Duodenal mucosa (tissue), 2 donors: ENCODE data around the gene NIN.
"Not testable (repeated sequence)": the region's sequence is repeated elsewhere in the genome, so short reads cannot be mapped to it uniquely, and the experiment has no call there.

Experiments
- H3K27ac ChIP-seq: one replicate; pipeline ENCODE4 v1.7.0; 2013; ENCODE audit warnings: low read depth, low read length
- H3K27me3 ChIP-seq, 2 donors: one replicate each; pipeline ENCODE4 v1.7.0; 2013; ENCODE audit warnings: low read length in 2 of 2, control low read depth in 1 of 2; ENCODE audit not compliant: insufficient read depth in 2 of 2, control insufficient read depth in 1 of 2
- H3K36me3 ChIP-seq, 2 donors: one replicate each; pipeline ENCODE4 v1.7.0; 2013; ENCODE audit warnings: low read length in 2 of 2, control low read depth in 1 of 2; ENCODE audit not compliant: insufficient read depth in 2 of 2, control insufficient read depth in 1 of 2
- H3K4me1 ChIP-seq, 2 donors: one replicate each; pipeline ENCODE4 v1.7.0; 2013; ENCODE audit warnings: low read length in 2 of 2, control low read depth in 1 of 2; ENCODE audit not compliant: insufficient read depth in 2 of 2, control insufficient read depth in 1 of 2
- H3K4me3 ChIP-seq, 2 donors: one replicate each; pipeline ENCODE4 v1.7.0; 2013; ENCODE audit warnings: low read length in 2 of 2, low read depth in 1 of 2
- H3K9ac ChIP-seq, 2 donors: one replicate each; pipeline ENCODE4 v1.7.0; 2013; ENCODE audit warnings: low read length in 2 of 2, low read depth in 1 of 2
- H3K9me3 ChIP-seq, 2 donors: one replicate each; pipeline ENCODE4 v1.7.0; 2013; ENCODE audit warnings: low read length in 2 of 2, control low read depth in 1 of 2; ENCODE audit not compliant: control insufficient read depth in 1 of 2

Gene NIN

DNA sequence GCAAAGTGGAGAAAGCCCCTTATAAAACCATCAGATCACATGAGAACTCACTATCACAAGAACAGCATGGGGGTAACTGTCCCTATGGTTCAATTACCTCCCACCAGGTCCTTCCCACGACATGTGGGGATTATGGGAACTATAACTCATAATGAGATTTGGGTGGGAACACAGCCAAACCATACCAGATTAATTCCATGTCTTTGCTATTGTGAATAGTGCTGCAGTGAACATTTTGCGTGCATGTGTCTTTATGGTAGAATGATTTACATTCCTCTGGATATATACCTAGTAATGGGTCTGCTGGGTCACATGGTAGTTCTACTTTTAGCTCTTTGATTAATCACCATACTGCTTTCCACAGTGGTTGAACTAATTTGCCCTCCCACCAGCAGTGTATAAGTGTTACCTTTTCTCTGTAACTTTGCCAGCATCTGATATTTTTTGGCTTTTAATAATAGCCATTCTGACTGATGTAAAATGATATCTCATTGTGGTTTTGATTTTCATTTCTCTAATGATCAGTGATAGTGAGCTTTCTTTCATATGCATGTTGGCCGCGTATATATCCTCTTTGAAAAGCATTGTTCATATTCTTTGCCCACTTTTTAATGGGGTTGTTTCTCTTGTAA lies 133.2 kb downstream of the NIN start:
- Histone ChIP-seq H3K9ac (no peak overlapping the region), H3K27me3 (peaks cover 0 to 3% of the 10 kb centered on the region in 2 donors), H3K27ac (no peak overlapping the region), H3K4me1 (no peaks in the 10 kb centered on the region), H3K9me3 (peaks cover 0 to 2% of the 10 kb centered on the region in 2 donors), H3K36me3 (no peaks in the 10 kb centered on the region), H3K4me3 (no peak overlapping the region)

DNA sequence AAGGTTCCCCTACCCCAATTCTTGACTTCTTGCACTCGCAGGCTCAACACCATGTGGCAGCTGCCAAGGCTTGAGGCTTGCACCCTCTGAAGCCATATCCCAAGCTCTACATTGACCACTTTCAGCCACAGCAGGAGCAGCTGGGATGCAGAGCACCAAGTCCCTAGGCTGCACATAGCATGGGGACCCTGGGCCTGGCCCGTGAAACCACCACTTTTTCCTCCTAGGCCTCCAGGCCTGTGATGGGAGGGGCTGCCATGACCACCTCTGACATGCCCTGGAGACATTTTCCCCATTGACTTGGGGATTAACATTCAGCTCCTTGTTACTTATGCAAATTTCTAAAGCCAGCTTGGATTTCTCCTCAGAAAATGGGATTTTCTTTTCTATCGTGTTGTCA lies 136.7 kb downstream of the NIN start:
- not testable (repeated sequence) for H3K27ac ChIP-seq, H3K4me1 ChIP-seq, H3K4me3 ChIP-seq, H3K9ac ChIP-seq, H3K27me3 ChIP-seq, H3K36me3 ChIP-seq, H3K9me3 ChIP-seq

DNA sequence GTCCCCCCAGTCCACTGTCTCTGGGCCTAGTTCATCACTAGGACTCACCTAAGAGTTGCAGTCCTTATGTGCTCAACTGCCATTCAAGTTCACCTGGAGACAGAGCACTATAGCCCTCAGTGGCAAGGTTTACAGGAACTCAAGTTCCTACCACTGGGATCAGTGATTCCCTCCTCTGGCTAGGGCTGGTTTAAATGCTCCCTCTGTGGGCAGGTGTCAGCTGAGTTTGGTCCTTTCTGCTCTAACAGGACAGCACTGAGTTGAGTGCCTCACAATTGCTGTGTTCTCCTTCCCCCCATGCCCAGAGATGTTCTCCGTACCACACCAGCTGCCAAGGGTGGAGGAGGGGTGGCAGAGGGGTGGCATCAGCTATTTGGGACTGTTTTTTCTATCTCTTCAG lies 142.1 kb downstream of the NIN start:
- H3K9me3 ChIP-seq, result no peaks in the 10 kb centered on the region
- H3K4me3 ChIP-seq, result no peak overlapping the region
- H3K27ac ChIP-seq, result no peak overlapping the region
- H3K36me3 ChIP-seq, result no peaks in the 10 kb centered on the region
- H3K27me3 ChIP-seq, result no peaks in the 10 kb centered on the region
- no peaks in the 10 kb centered on the region for H3K4me1 ChIP-seq
- H3K9ac ChIP-seq, result no peak overlapping the region

DNA sequence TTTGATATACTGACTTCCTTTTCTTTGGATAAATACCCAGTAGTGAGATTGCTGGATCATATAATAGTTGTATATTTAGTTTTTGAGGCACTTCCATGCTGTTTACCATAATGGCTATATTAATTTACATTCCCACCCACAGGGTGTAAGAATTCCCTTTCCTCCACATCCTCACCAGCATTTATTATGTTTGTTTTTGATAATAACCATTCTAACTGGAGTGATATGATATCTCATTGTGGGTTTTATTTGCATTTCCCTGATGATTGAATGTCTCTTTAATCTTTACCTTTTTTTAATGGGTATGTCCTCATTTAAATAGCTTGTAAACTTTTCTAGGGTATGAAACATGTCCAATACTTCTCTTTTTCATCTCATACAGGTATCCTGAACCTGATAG lies 151.3 kb downstream of the NIN start:
- no peaks in the 10 kb centered on the region for H3K9me3 ChIP-seq
- peaks cover 5 to 22% of the 10 kb centered on the region in 2 donors for H3K4me1 ChIP-seq
- no peak overlapping the region for H3K27ac ChIP-seq
- H3K9ac ChIP-seq, result no peak overlapping the region
- no peak overlapping the region for H3K4me3 ChIP-seq
- H3K36me3 ChIP-seq, result no peaks in the 10 kb centered on the region
- H3K27me3 ChIP-seq, result no peaks in the 10 kb centered on the region

DNA sequence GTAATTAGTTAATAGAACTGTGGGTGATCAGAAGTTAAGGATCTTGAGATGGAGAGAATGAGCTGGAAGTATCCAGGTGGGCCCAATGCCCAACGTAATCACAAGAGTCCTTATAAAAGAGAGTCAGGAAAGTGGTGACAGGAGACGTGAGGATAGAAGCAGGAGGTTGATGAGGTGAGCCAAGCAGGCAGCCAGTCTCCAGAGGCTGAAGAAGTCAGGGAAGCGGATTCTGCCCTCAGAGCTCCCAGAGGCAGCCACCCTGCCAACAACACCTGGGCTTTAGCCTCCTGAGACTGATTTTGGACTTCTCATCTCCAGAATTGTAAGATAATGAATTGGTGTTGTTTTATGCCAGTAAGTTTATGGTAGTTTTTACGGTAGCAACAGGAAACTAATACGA lies 152.8 kb downstream of the NIN start:
- Histone ChIP-seq H3K27me3 (no peaks in the 10 kb centered on the region), H3K4me3 (no peak overlapping the region), H3K27ac (no peak overlapping the region), H3K9ac (no peak overlapping the region), H3K9me3 (no peaks in the 10 kb centered on the region), H3K4me1 (peaks cover 5 to 22% of the 10 kb centered on the region in 2 donors), H3K36me3 (no peaks in the 10 kb centered on the region)

DNA sequence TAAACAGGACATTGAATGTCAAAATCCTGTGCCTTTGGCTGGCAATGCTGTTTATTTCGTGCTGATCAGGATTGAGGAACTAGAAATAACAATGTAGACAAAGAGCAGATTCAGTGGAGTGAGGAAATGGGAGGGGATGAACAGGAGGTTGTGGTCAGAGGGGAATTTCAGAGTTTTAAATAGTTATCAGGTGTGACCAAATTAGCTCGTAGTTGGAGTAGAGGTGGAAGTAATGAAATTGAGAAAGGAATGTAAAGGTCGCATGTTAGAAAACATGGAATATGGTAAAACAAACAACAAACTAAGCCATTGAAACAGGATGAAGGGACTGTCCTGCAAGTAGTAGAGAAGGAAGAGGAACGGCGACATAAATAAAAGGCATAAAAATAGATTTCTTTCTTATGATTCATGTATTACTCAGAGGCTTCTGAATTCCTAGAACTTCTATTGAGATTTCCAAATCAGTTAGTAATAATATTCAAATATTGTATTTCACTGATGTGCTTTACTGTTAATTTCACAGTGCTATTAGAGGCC lies 153.4 kb downstream of the NIN start:
- Histone ChIP-seq H3K9me3 (no peaks in the 10 kb centered on the region), H3K9ac (no peak overlapping the region), H3K36me3 (no peaks in the 10 kb centered on the region), H3K4me3 (no peak overlapping the region), H3K4me1 (peaks cover 5 to 22% of the 10 kb centered on the region in 2 donors), H3K27me3 (no peaks in the 10 kb centered on the region), H3K27ac (no peak overlapping the region)

DNA sequence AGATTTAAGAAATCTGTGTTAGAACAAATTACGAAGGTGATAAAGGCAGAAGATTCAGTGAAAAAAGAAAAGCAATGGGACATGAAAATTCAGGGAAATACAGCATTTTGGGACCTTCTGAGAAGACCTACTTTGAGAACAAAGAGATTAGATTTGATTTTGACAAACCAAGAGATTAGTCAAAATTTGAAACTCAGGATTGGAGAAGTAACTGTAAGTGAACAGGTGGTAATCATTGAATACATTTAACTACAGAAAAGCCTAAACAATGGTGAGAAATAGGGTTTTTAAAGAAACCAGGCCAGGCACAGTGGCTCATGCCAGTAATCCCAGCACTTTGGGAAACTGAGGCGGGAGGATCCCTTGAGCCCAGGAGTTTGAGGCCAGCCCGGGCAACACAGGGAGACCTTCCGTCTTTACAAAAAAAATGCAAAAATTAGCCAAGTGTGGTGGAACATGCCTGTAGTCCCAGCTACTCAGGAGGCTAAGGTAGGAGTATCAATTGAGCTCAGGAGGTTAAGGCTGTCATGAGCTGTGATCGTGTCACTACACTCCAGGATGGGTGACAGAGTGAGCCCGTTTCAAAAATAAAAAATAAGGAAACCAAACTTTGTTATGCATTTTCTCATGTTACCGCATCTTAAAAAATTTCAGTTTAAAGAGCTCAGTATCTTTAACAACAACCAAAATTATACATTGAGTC lies 154.0 kb downstream of the NIN start:
- H3K36me3 ChIP-seq, result no peaks in the 10 kb centered on the region
- H3K9me3 ChIP-seq, result no peaks in the 10 kb centered on the region
- no peak overlapping the region for H3K9ac ChIP-seq
- H3K4me3 ChIP-seq, result no peak overlapping the region
- peaks cover 5 to 22% of the 10 kb centered on the region in 2 donors for H3K4me1 ChIP-seq
- no peak overlapping the region for H3K27ac ChIP-seq
- H3K27me3 ChIP-seq, result no peaks in the 10 kb centered on the region

DNA sequence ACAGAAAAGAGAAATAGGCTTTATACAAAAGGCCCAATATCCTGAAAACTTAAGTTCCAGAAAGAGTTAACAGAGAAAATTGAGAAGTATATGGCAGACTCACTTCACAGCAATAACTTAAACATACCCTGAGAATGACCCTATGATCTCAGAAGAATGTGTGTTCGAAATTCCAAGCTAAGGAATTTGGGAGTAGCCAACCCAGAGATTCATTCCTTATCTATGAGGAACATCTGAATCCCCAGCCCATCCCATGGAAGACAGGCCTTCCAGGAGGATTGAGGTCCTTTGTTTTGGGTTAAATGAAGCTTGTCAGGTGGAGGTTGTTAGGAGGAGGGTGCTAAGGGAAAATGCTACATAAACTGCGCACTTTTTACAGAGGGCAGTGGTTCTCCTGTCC lies 155.4 kb downstream of the NIN start:
- Histone ChIP-seq H3K27ac (no peak overlapping the region), H3K9ac (no peak overlapping the region), H3K4me3 (no peak overlapping the region), H3K27me3 (no peaks in the 10 kb centered on the region), H3K9me3 (no peaks in the 10 kb centered on the region), H3K36me3 (no peaks in the 10 kb centered on the region), H3K4me1 (peaks cover 5 to 22% of the 10 kb centered on the region in 2 donors)

DNA sequence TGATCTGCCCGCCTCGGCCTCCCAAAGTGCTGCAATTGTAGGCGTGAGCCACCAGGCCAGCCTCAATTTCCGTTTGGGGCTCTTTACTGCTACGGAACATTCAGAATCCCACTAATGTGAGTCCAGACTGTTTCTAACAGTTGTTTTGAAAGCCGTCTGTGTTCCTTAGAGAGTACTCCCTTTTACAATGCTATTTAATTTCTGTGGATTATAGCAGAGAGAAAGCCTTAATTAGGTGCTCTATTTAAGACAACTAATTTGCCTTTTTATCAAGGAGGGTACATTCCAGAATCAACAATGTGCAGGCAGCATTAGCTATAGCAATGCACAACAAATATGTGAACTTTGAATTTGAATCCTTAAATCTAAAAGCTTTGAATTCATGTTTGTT lies 160.1 kb downstream of the NIN start:
- H3K27ac ChIP-seq, result no peak overlapping the region
- H3K9me3 ChIP-seq, result no peaks in the 10 kb centered on the region
- H3K4me1 ChIP-seq, result peaks cover 5 to 8% of the 10 kb centered on the region in 2 donors
- H3K27me3 ChIP-seq, result no peaks in the 10 kb centered on the region
- H3K9ac ChIP-seq, result no peak overlapping the region
- no peak overlapping the region for H3K4me3 ChIP-seq
- no peaks in the 10 kb centered on the region for H3K36me3 ChIP-seq

DNA sequence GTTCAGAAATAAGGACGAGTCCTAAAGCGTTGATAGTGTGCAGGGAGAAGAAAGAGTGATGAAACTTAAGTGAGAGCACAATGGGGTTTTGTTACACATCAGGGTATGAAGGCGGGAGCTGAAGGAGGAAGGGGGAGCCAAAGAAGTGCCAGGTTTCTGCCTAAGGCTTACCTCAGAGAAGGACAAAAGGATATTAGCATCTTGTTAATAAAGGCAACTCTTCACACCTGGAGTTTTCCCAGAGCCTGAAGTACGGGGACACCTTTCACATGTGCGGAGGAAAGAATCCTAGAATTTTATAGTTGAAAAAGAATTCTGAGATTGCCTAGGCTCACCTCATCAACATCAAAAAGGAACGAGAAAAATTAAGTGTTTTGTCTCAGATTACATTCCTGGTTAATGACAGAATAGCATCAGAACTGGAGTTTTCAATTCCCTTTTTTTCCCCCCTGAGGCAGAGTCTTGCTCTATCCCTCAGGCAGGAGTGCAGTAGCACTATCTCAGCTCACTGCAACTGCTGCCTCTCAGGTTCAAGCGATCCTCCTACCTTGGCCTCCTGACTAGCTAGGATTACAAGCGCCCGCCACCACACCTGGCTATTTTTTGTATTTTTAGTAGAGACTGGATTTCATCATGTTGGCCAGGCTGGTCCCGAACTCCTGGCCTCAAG lies 160.6 kb downstream of the NIN start:
- Histone ChIP-seq H3K4me3 (no peak overlapping the region), H3K9me3 (no peaks in the 10 kb centered on the region), H3K36me3 (no peaks in the 10 kb centered on the region), H3K27ac (no peak overlapping the region), H3K4me1 (peaks cover 5 to 8% of the 10 kb centered on the region in 2 donors), H3K27me3 (no peaks in the 10 kb centered on the region), H3K9ac (no peak overlapping the region)
